22Rv1 (cell line): ENCODE measurements around the gene POLR2H.

Experiments
- H3K27ac ChIP-seq: fragments of 450-650 bp; 2 replicates; pipeline ENCODE4 v1.5.1; 2017
- ZFX ChIP-seq: fragments of 450-650 bp; IDR thresholded peaks from 2 replicates; pipeline ENCODE4 v1.6.1; 2017; ENCODE audit warnings: antibody characterized with exemption, borderline replicate concordance
- TF ChIP-seq, protein P1 (sequence below): fragments of 450-650 bp; IDR thresholded peaks from 2 replicates; pipeline ENCODE4 v1.5.1; 2017; ENCODE audit warnings: mild to moderate bottlenecking

The POLR2H gene

DNA sequence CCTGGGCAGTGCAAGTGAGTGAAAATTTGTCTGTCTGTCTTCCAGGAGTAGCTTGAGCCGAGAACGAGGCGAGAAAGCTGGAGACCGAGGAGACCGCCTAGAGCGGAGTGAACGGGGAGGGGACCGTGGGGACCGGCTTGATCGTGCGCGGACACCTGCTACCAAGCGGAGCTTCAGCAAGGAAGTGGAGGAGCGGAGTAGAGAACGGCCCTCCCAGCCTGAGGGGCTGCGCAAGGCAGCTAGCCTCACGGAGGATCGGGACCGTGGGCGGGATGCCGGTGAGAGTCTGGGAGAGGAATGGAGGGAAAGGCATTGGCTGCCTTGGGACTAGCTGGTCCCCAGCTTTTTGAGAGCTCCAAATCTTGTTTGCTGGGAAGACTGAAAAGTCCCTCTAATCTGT is 34.3 kb upstream of the POLR2H start:
- TF ChIP-seq, protein P1, sequence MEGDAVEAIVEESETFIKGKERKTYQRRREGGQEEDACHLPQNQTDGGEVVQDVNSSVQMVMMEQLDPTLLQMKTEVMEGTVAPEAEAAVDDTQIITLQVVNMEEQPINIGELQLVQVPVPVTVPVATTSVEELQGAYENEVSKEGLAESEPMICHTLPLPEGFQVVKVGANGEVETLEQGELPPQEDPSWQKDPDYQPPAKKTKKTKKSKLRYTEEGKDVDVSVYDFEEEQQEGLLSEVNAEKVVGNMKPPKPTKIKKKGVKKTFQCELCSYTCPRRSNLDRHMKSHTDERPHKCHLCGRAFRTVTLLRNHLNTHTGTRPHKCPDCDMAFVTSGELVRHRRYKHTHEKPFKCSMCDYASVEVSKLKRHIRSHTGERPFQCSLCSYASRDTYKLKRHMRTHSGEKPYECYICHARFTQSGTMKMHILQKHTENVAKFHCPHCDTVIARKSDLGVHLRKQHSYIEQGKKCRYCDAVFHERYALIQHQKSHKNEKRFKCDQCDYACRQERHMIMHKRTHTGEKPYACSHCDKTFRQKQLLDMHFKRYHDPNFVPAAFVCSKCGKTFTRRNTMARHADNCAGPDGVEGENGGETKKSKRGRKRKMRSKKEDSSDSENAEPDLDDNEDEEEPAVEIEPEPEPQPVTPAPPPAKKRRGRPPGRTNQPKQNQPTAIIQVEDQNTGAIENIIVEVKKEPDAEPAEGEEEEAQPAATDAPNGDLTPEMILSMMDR, result no peak
- TF ChIP-seq ZFX, result no peak
- no peak overlapping the region for H3K27ac ChIP-seq

DNA sequence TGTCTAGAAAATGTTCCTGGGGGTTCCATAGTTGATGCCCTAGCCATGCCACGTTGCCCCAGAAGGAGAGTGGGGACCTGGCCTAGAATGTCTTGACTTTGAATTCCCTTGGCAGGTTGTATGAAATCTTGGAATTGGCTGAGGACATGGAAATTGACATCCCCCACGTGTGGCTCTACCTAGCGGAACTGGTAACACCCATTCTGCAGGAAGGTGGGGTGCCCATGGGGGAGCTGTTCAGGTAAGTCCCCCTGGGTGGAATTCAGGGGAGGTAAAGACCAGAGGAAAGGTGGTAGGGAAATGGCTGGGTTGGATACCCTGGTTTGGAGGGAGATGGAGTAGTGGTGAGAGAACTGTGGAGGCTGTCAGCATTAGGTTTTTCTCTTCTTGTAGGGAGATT is 33.0 kb upstream of the POLR2H start:
- H3K27ac ChIP-seq, result no peak overlapping the region
- TF ChIP-seq, protein P1, result no peak
- TF ChIP-seq ZFX, result no peak

DNA sequence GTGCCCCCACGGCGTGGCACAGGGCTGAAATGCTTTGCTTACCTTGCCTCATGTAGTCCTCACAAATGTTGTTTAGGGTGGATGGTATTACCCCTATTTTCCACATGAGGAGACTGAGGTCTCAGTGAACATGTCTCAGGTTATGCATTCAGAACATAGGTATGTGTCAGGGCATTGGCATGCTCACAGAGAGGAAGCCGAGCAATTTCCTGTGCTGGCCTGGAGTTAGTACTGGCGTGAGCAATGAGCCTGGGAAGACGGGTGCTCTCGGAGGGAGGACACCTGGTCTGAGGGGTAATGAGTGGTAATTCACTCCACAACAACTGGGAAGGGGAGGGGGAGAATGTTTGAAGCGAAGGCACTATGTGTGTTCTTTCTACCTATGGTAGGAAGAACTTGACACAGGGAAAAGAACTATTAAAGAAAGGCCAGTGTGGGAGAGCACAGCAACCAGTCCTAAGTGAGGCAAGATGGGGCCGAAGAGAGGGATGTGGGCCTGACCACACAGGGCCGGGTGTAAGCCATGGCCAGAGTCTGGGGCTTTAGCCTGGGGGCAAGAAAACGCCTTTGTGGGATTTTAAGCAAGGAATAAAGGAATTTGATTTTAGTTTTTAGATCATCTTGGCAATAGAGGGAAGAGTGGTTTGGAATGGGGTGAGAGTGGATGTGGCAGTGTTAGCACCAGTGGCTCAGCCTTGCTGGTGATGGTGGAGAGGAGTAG is 29.0 kb upstream of the POLR2H start:
- H3K27ac ChIP-seq, result no peak overlapping the region; the same call in 1 of the 2 replicates
- no peak for TF ChIP-seq ZFX
- TF ChIP-seq, protein P1, result no peak

DNA sequence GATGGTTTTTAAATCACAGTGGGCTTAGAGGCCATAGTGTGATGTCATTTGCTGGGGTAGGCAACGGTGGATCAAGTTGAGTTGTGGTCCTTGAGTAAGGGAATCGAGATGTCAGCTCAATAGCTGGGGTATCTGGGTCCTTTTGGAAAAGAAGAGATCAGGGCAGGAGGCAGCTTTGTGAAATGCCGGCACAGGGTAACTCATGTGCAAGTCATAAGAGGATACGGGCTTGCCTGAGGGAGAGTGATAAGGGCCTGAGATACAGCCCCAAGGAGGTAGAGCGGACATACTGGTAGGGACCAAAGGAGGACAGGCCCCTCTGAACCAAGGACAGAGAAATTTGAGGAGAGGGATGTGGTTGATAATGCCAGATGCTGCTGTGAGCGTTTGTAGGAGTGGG is 28.3 kb upstream of the POLR2H start:
- peak overlapping the region; percentile 90; the same call in 1 of the 2 replicates for H3K27ac ChIP-seq
- no peak for TF ChIP-seq ZFX
- TF ChIP-seq, protein P1, result no peak

DNA sequence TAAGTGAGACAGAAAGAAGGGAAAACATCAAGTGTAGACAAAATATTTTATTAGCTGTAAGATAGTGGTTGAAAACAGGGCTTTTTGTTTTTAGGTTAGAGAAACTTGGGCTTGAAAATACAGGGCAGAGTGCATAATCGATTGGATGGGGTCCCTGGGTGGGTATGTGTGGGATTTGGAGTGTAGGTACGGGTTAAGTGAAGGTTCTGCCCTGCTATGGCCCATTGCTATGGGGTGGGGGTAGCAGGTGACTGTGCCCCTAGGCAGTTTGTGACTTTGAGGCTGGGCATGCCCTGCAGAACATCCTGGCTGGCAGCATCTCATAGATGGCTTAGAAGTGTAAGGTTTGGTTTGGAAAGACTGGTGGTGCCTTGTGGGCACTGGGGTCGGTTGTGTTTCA is 27.8 kb upstream of the POLR2H start:
- TF ChIP-seq, protein P1, result no peak
- TF ChIP-seq ZFX, result no peak
- H3K27ac ChIP-seq, result peak overlapping the region; percentile 90; the same call in 1 of the 2 replicates

DNA sequence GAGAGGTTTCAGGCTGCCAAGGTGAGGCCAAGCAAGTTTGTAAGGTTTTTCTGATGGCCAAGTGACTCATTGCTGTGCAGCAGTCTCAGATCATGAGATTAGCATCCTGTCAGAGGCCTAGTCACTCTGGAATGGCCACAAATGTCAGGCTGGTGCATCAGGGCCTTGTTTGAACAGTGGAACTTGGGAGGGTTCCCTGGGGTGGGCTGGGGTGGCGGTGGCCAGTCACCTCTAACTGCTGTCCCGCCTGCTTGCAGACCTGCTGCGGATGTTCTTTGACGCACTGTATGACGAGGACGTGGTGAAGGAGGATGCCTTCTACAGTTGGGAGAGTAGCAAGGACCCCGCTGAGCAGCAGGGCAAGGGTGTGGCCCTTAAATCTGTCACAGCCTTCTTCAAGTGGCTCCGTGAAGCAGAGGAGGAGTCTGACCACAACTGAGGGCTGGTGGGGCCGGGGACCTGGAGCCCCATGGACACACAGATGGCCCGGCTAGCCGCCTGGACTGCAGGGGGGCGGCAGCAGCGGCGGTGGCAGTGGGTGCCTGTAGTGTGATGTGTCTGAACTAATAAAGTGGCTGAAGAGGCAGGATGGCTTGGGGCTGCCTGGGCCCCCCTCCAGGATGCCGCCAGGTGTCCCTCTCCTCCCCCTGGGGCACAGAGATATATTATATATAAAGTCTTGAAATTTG is 26.9 kb upstream of the POLR2H start:
- TF ChIP-seq, protein P1, result no peak
- TF ChIP-seq ZFX, result no peak
- H3K27ac ChIP-seq, result peak overlapping the region; percentile 90

DNA sequence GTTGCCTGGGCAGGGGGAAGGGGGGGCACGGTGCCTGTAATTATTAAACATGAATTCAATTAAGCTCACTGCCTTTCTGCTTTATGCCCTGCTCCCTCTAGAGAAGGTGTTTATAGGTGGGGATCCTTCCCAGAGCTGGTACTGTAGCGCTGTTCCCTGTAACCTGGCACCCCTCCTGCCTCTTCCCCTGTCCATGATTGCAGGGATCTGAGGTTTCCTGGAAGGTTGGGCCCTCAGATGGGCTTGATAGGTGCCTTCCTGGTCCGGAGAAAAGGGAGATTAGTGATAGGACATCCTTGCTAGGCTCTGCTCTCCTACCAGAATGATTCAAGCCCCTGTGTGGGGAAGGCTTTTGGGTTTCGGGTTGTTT is 26.2 kb upstream of the POLR2H start:
- TF ChIP-seq ZFX, result no peak
- TF ChIP-seq, protein P1, result no peak

More for the DNA sequence above, 26.2 kb upstream of the POLR2H start:
- peak overlapping the region; percentile 90 for H3K27ac ChIP-seq
